Right lobe of liver (tissue), 6 donors: ENCODE data around the gene CNGA1. TPM values are rescaled to one million over a fixed set of nuclear protein-coding genes. Genes with fewer than 3 reads are reported as not detected.

Source experiments
- ATAC-seq, 4 donors: fragments of 200-7000 bp; cut with Tn5 transposase; one replicate each; pipeline ENCODE4 v1.9.1; 2020; ENCODE audit warnings: mild to moderate bottlenecking in 4 of 4, moderate library complexity in 4 of 4
- DNase-seq, 3 donors: peaks; one replicate each; pipeline ENCODE4 v3.0.0-alpha.2; 2020
- H3K27ac ChIP-seq, 3 donors: fragments of 200-600 bp; one replicate each; pipeline ENCODE4 v1.8.0; 2022
- H3K27me3 ChIP-seq, 2 donors: fragments of 200-600 bp; one replicate each; pipeline ENCODE4 v1.8.0; 2022
- H3K36me3 ChIP-seq, 4 donors: fragments of 200-600 bp; sonication (generic) in 1 of 4; one replicate each; pipeline versions ENCODE4 v1.5.1 to v1.8.0; 2017 to 2022; ENCODE audit warnings: control low read depth in 1 of 4
- H3K4me1 ChIP-seq, 4 donors: fragments of 200-600 bp; sonication (generic) in 1 of 4; one replicate each; pipeline versions ENCODE4 v1.5.1 to v1.8.0; 2017 to 2022; ENCODE audit warnings: control low read depth in 1 of 4
- H3K4me3 ChIP-seq, 3 donors: fragments of 200-600 bp; one replicate each; pipeline ENCODE4 v1.8.0; 2022
- H3K9me3 ChIP-seq, 4 donors: fragments of 200-600 bp; sonication (generic) in 1 of 4; one replicate each; pipeline versions ENCODE4 v1.5.1 to v1.8.0; 2017 to 2022; ENCODE audit warnings: control low read depth in 1 of 4
- POLR2A ChIP-seq: fragments of 450-650 bp; IDR thresholded peaks from one replicate; pipeline ENCODE4 v1.6.1; 2017; ENCODE audit warnings: antibody characterized with exemption, mild to moderate bottlenecking
- WGBS: methylation state at CpG from one replicate; pipeline ENCODE4 v1.1.6; 2018; ENCODE audit warnings: low coverage, low lambda C conversion rate; ENCODE audit not compliant: insufficient coverage; ENCODE audit errors: missing lambda C conversion rate; 5-methylcytosine and 5-hydroxymethylcytosine counted together
- intact Hi-C, 2 donors: fragments of 100-400 bp; cut with DNase I; formaldehyde crosslinking; loops; one replicate each; pipeline versions ENCODE4 v1.11.2 to v1.14.1; 2022
- total RNA-seq, 6 experiments: library from RNA; depleted of rRNA in 2 of 6; stranded (reverse); fragments of >200 nt in 2 of 6; fragmentation: NEBNext Ultra II Directional in 3 of 6; extraction: Animal tissue kit (Norgen Biotek cat#: 25700) in 3 of 6; gene quantifications; one replicate each; pipeline versions ENCODE4 v1.1.0 to v1.2.4, GENCODE V29; 2016 to 2023
- TF ChIP-seq, protein P1 (sequence below), 4 donors: fragments of 200-600 bp in 3 of 4; fragments of 450-650 bp in 1 of 4; IDR thresholded peaks; one replicate each; pipeline versions ENCODE4 v1.5.1 to v1.8.0; 2016 to 2022; ENCODE audit warnings: antibody characterized with exemption in 4 of 4, mild to moderate bottlenecking in 2 of 4
- donor health status: DM: no; HTN: yes; CAD: no.
- donor health status: DM: no; HTN: no; CAD: no.
- donor health status: DM: no; HTN: no; CAD: no.
- donor health status: DM: no; HTN: yes; CAD: no.
- donor health status: DM: no; HTN: yes; CAD: no.

The CNGA1 gene
- total RNA-seq, 6 experiments from 2014 or later: 8.1 to 14.9 (median 11.1) TPM

DNA sequence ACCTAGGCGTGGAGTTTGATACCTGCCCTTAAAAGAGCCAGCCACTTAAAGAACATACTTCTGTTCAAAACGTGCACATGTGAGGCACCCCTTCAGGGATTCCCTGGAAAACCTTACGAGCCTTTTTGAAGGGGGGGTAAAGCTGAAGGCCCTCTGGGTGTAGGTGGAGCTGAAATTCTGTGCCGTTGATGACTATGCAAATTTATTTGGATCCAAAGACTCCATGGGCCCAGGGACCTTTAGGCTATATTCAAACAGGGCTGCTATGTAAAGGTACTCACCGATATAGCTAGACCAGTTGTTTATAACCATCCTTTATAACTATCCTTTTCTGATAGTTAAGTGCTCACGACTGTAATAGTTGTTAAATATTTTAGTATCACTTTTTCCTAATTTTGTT lies 61.8 kb downstream of the CNGA1 start:
- H3K36me3 ChIP-seq: no peaks in the 10 kb centered on the region
- no peak for TF ChIP-seq POLR2A
- DNase-seq (no peak), ATAC-seq (no peak)
- H3K27ac ChIP-seq: no peak overlapping the region
- WGBS: 84% methylated on average over 6 of the region's 6 CpGs
- no peaks in the 10 kb centered on the region for H3K9me3 ChIP-seq
- no peaks in the 10 kb centered on the region for H3K4me1 ChIP-seq
- H3K4me3 ChIP-seq: no peak overlapping the region
- intact Hi-C loops: no loop called here
- H3K27me3 ChIP-seq: no peaks in the 10 kb centered on the region

DNA sequence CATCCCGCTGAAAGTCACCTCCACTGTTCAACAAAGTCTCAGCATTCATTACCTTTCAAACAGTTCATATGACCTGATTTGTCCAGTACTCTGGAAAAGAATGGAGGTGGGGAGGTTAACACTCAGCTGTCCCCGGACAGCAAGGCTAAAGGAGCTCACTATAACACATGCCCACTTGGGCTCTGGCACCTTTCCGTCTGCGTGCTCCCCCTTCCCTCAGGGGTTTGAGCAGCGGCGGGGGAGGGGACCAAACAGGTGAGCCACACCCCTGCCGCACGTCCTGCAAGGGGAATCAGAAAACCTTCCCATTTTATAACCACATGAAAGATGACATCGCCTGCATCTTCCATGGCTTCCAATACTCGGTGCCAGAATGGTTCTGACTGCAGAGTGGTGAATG lies 62.2 kb downstream of the CNGA1 start:
- no peak for TF ChIP-seq POLR2A
- TF ChIP-seq, protein P1, sequence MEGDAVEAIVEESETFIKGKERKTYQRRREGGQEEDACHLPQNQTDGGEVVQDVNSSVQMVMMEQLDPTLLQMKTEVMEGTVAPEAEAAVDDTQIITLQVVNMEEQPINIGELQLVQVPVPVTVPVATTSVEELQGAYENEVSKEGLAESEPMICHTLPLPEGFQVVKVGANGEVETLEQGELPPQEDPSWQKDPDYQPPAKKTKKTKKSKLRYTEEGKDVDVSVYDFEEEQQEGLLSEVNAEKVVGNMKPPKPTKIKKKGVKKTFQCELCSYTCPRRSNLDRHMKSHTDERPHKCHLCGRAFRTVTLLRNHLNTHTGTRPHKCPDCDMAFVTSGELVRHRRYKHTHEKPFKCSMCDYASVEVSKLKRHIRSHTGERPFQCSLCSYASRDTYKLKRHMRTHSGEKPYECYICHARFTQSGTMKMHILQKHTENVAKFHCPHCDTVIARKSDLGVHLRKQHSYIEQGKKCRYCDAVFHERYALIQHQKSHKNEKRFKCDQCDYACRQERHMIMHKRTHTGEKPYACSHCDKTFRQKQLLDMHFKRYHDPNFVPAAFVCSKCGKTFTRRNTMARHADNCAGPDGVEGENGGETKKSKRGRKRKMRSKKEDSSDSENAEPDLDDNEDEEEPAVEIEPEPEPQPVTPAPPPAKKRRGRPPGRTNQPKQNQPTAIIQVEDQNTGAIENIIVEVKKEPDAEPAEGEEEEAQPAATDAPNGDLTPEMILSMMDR (IDR thresholded peaks at IDR 0.05): no peak
- ATAC-seq: no peak
- intact Hi-C loops: no loop called here
- Histone ChIP-seq H3K4me3 (no peak overlapping the region), H3K9me3 (no peaks in the 10 kb centered on the region), H3K27ac (no peak overlapping the region), H3K4me1 (no peaks in the 10 kb centered on the region), H3K27me3 (no peaks in the 10 kb centered on the region), H3K36me3 (no peaks in the 10 kb centered on the region)
- WGBS: 55% methylated on average over 5 of the region's 10 CpGs
- DNase-seq: no peak

DNA sequence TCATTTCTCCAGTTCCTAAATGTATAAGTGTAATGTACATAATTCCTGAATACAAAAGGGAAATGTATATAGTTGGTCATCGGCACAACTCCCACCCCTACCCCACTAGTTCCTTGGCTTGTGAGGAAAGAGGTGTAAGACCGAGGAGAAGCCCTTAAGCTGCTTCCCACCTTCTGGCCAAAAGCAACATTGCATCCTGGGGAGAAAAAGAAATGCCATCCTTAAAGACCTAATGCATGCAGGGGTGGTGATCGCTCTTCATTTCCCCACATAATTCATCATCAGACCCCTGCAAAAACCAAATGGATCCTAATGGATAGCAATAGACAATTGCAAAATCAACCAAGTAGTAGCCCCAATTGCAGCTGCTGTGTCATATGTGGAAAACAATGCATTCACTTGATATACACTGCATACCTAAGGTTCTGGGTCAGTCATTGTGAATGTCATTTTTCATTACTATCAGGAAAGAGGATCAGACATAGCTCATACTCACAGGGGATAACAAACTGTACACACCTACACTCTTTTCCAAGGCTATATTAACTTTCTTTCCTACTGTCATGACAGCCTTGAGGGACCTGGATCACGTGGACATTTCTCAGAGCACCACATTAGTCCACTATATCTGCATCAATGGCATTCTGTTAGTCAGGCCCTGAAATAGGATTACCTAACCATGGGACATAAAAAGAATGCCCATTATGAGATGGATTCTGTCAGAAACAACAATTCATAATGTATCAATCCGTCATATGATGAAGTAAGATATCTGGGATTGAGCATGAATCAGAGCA lies 70.4 kb downstream of the CNGA1 start:
- no peaks in the 10 kb centered on the region for H3K36me3 ChIP-seq
- intact Hi-C loops: loop anchor here in 1 of 2 donors (10.0 kb wide), 1 partner anchor 271 kb away; no protein-coding TSS in a partner anchor
- DNase-seq: no peak
- no peak overlapping the region for H3K4me3 ChIP-seq
- TF ChIP-seq, protein P1 (IDR thresholded peaks at IDR 0.05): no peak
- TF ChIP-seq POLR2A: no peak
- no peaks in the 10 kb centered on the region for H3K27me3 ChIP-seq
- H3K27ac ChIP-seq: no peak overlapping the region
- no peaks in the 10 kb centered on the region for H3K9me3 ChIP-seq
- H3K4me1 ChIP-seq: no peaks in the 10 kb centered on the region
- 85% methylated on average over 4 of the region's 5 CpGs for WGBS
- no peak for ATAC-seq

DNA sequence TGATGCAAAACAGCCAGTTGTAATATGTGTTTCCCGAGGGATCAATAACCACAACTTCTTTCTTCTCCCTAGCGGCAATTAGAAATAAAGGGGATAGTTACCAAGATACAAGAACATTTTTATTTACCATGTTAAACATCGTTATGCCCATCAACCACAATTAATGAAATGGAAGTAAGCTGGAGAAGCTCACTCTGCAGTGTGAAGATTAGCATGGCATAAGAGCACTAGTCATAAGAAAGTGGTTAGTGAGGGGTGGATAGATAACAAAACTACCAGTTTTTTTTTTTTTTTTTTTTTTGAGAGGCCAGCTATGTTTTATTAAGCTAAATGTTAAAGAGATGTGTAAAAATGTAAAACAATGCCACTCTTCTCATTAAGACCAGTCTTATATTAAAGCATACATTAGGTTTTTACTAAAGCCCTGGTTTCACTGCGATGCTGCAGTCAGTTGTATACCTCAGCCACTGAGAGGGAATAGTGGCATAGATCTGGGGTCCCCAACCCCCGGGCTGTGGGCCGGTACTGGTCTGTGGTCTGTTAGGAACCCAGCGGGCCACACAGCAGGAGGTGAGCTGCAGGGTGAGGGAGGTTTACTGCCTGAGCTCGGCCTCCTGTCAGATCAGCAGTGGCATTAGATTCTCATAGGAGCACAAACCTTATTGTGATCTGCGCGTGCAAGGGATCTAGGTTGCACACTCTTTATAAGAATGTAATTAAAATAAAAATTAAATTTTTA lies 74.2 kb downstream of the CNGA1 start:
- DNase-seq (no peak), ATAC-seq (no peak)
- 75% methylated on average over 8 of the region's 10 CpGs for WGBS
- no peak for TF ChIP-seq POLR2A
- H3K36me3 ChIP-seq: no peaks in the 10 kb centered on the region
- intact Hi-C loops: loop anchor here in 1 of 2 donors (10.0 kb wide), 1 partner anchor 267 kb away; no protein-coding TSS in a partner anchor
- no peak overlapping the region for H3K27ac ChIP-seq
- H3K4me3 ChIP-seq: no peak overlapping the region
- H3K4me1 ChIP-seq: no peaks in the 10 kb centered on the region
- H3K27me3 ChIP-seq: no peaks in the 10 kb centered on the region
- H3K9me3 ChIP-seq: no peaks in the 10 kb centered on the region

DNA sequence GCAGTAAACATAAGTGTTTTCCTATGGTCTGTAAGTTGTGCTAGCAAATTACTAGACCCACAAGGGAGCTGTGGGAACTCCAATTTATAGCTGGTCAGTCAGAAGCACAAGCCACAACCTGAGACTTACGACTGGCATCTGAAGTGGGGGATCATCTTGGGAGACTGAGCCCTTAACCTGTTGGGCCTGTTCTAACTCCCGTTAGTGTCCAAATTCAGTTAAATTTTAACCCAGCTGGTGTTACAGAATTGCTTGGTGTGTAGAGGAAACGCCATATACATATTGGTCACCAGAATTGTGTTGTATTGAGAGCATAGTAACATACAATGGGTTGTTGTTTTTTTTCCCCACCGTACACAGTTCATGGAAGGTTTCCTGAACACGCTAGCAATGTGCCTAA lies 77.0 kb downstream of the CNGA1 start:
- no peaks in the 10 kb centered on the region for H3K4me1 ChIP-seq
- intact Hi-C loops: no loop called here
- ATAC-seq: peak in 1 of 4 donors; percentile 22
- 66% methylated on average over 5 of the region's 5 CpGs for WGBS
- H3K27ac ChIP-seq: no peak overlapping the region
- no peaks in the 10 kb centered on the region for H3K36me3 ChIP-seq
- DNase-seq: no peak
- H3K27me3 ChIP-seq: no peaks in the 10 kb centered on the region
- TF ChIP-seq, protein P1 (IDR thresholded peaks at IDR 0.05): no peak
- TF ChIP-seq POLR2A: no peak
- no peak overlapping the region for H3K4me3 ChIP-seq
- H3K9me3 ChIP-seq: no peaks in the 10 kb centered on the region
